A673 (cell line): Measurements from ENCODE around the gene ITGA1.

Experiments
- CTCF ChIP-seq: fragments of 300-800, 200-600 bp; sonication (generic); conservative IDR thresholded peaks from 2 replicates; pipeline ENCODE4 v1.5.1; 2017; ENCODE audit warnings: low read depth, mild to moderate bottlenecking, antibody characterized with exemption, low read length, moderate library complexity, mixed read lengths
- EZH2 ChIP-seq: fragments of 200-600 bp; sonication (generic); IDR thresholded peaks from 2 replicates; pipeline ENCODE4 v1.6.1; 2017; ENCODE audit warnings: borderline replicate concordance, low read depth, mild to moderate bottlenecking, mixed read lengths, antibody characterized with exemption, low read length; ENCODE audit not compliant: poor library complexity, severe bottlenecking

GRCh38 chr5:52796031-52796430 is 8.3 kb downstream of the ITGA1 start:
- TF ChIP-seq CTCF (no peak), EZH2 (no peak)
